GM12878 (cell line): ENCODE data around the gene TRAF3. TPM values are rescaled to one million over a fixed set of nuclear protein-coding genes. Genes with fewer than 3 reads are reported as not detected.

Source experiments
- ATAC-seq: fragments of 200-7000 bp; cut with Tn5 transposase; 3 replicates; pipeline ENCODE4 v1.9.1; 2020; ENCODE audit warnings: mild to moderate bottlenecking, moderate library complexity
- BruUV-seq: library from RNA; stranded (reverse); fragments of 400-500 nt; replicated peaks from 2 replicates; lab custom pipeline; 2021; lab: Mats Ljungman, UMichigan
- CTCF ChIA-PET: fragments of 300-600 bp; sonication (Branson Sonifier 250); formaldehyde crosslinking; extraction: SDS; loops from one replicate; lab custom pipeline; 2021; ENCODE audit warnings: inconsistent platforms; lab: Yijun Ruan, JAX
- POLR2A ChIA-PET: fragments of 350-600 bp; formaldehyde crosslinking; extraction: SDS; loops from one replicate; lab custom pipeline; 2021; ENCODE audit warnings: inconsistent platforms; lab: Charles Lee
- RAD21 ChIA-PET: fragments of 300-600 bp; sonication (Branson Sonifier 250); formaldehyde crosslinking; loops from one replicate; lab custom pipeline; 2023; ENCODE audit warnings: antibody characterized with exemption; ENCODE audit not compliant: unreplicated experiment; lab: Charles Lee
- SMC1A ChIA-PET: fragments of 300-600 bp; sonication (Branson Sonifier 250); formaldehyde crosslinking; loops from one replicate; lab custom pipeline; 2023; ENCODE audit not compliant: unreplicated experiment, uncharacterized antibody; lab: Charles Lee
- DNase-seq: peaks from one replicate; pipeline ENCODE4 v3.0.0-alpha.2; 2011; ENCODE audit warnings: low read depth, low spot score
- FAIRE-seq: peaks from 3 replicates; lab custom pipeline; 2011; peaks lifted over from hg19 to GRCh38; lab: Jason Lieb, UNC
- H2AFZ ChIP-seq: 2 replicates; pipeline ENCODE4 v1.6.0; 2011; ENCODE audit warnings: low read depth, low read length, control low read depth; ENCODE audit not compliant: control insufficient read depth
- H3K27ac ChIP-seq: 2 replicates; pipeline ENCODE4 v1.5.1; 2011; ENCODE audit warnings: control low read depth; ENCODE audit not compliant: control insufficient read depth, insufficient read depth
- H3K27me3 ChIP-seq, 2 experiments: replicated peaks in 1 of 2; 2 replicates each; pipeline versions ENCODE4 v1.6.0 to v1.6.1; 2011; ENCODE audit warnings: low read length in 1 of 2; ENCODE audit not compliant: control insufficient read depth in 2 of 2, insufficient read depth in 2 of 2
- H3K36me3 ChIP-seq, 2 experiments: 2 replicates each; pipeline ENCODE4 v1.5.1; 2011; ENCODE audit warnings: low read length in 1 of 2; ENCODE audit not compliant: control insufficient read depth in 2 of 2, insufficient read depth in 2 of 2
- H3K4me1 ChIP-seq: 2 replicates; pipeline ENCODE4 v1.6.1; 2011; ENCODE audit warnings: mild to moderate bottlenecking, low read length, moderate library complexity, mixed read lengths; ENCODE audit not compliant: control insufficient read depth, insufficient read depth
- H3K4me2 ChIP-seq: 2 replicates; pipeline ENCODE4 v1.6.0; 2011; ENCODE audit warnings: control low read depth; ENCODE audit not compliant: control insufficient read depth, insufficient read depth
- H3K4me3 ChIP-seq: fragments of 200-600 bp; sonication (generic); 2 replicates; pipeline ENCODE4 v1.5.1; 2016
- H3K79me2 ChIP-seq: 2 replicates; pipeline ENCODE4 v1.6.0; 2011; ENCODE audit warnings: low read length; ENCODE audit not compliant: control insufficient read depth, insufficient read depth
- H3K9ac ChIP-seq: 2 replicates; pipeline ENCODE4 v1.8.0; 2011; ENCODE audit warnings: low read length, control low read depth, mixed read lengths; ENCODE audit not compliant: control insufficient read depth, insufficient read depth
- H3K9me3 ChIP-seq: replicated peaks from 3 replicates; pipeline ENCODE4 v1.5.1; 2011; ENCODE audit warnings: mild to moderate bottlenecking, low read length; ENCODE audit not compliant: control insufficient read depth, insufficient read depth
- H4K20me1 ChIP-seq: 2 replicates; pipeline ENCODE4 v1.6.0; 2011; ENCODE audit not compliant: control insufficient read depth, insufficient read depth
- CREM ChIP-seq: IDR thresholded peaks from 2 replicates; pipeline ENCODE4 v1.6.1; 2014; ENCODE audit warnings: antibody characterized with exemption, low read depth
- E2F4 ChIP-seq: IDR thresholded peaks from 2 replicates; pipeline ENCODE4 v1.6.1; 2012; ENCODE audit warnings: low read depth, low read length, improper control_type of control experiment
- EZH2 ChIP-seq: IDR thresholded peaks from 2 replicates; pipeline ENCODE4 v1.6.1; 2012; ENCODE audit warnings: low read depth, mild to moderate bottlenecking, control low read depth, inconsistent platforms, low read length, borderline replicate concordance; ENCODE audit not compliant: control insufficient read depth
- JUND ChIP-seq: IDR thresholded peaks from 2 replicates; pipeline ENCODE4 v1.6.1; 2012; ENCODE audit warnings: low read depth, mild to moderate bottlenecking, low read length, improper control_type of control experiment, moderate library complexity
- KDM1A ChIP-seq: fragments of 200-600 bp; sonication (generic); IDR thresholded peaks from 2 replicates; pipeline ENCODE4 v1.6.1; 2016; ENCODE audit warnings: borderline replicate concordance
- KLF5 ChIP-seq: fragments of 450-650 bp; IDR thresholded peaks from 2 replicates; pipeline ENCODE4 v1.6.1; 2014; ENCODE audit warnings: mild to moderate bottlenecking; ENCODE audit not compliant: partially characterized antibody
- MTA3 ChIP-seq: IDR thresholded peaks from 2 replicates; pipeline ENCODE4 v1.6.1; 2012; ENCODE audit warnings: low read length, inconsistent platforms, borderline replicate concordance
- MYB ChIP-seq: fragments of 150-350 bp; IDR thresholded peaks from 2 replicates; pipeline ENCODE4 v1.6.1; 2014; ENCODE audit warnings: mild to moderate bottlenecking, low read depth, low read length, borderline replicate concordance
- NKRF ChIP-seq: fragments of 450-650 bp; conservative IDR thresholded peaks from 2 replicates; pipeline ENCODE4 v1.6.1; 2017; ENCODE audit warnings: mild to moderate bottlenecking, moderate library complexity
- POLR2A ChIP-seq: IDR thresholded peaks from 2 replicates; pipeline ENCODE4 v1.6.1; 2011; ENCODE audit warnings: low read depth, mild to moderate bottlenecking, low read length
- POU2F2 ChIP-seq: IDR thresholded peaks from 3 replicates; pipeline ENCODE4 v1.6.1; 2011; ENCODE audit warnings: low read depth, mild to moderate bottlenecking, low read length, borderline replicate concordance
- STAT1 ChIP-seq: fragments of 450-650 bp; conservative IDR thresholded peaks from 2 replicates; pipeline ENCODE4 v1.6.1; 2014; ENCODE audit warnings: antibody characterized with exemption, mild to moderate bottlenecking
- TAF1 ChIP-seq: IDR thresholded peaks from 2 replicates; pipeline ENCODE4 v1.6.1; 2011; ENCODE audit warnings: mild to moderate bottlenecking, low read depth, low read length, borderline replicate concordance
- TBL1XR1 ChIP-seq: IDR thresholded peaks from 2 replicates; pipeline ENCODE4 v1.6.1; 2012; ENCODE audit warnings: low read depth, low read length, improper control_type of control experiment
- ZBED1 ChIP-seq: IDR thresholded peaks from 2 replicates; pipeline ENCODE4 v1.6.1; 2016; ENCODE audit warnings: borderline replicate concordance
- ZNF274 ChIP-seq: IDR thresholded peaks from one replicate; pipeline ENCODE4 v1.8.0; 2011; ENCODE audit not compliant: insufficient read length, insufficient read depth
- WGBS: methylation state at CpG from one replicate; pipeline ENCODE4 v1.1.6; 2016; ENCODE audit warnings: low lambda C conversion rate; ENCODE audit not compliant: insufficient replicate concordance, insufficient coverage; ENCODE audit errors: missing lambda C conversion rate; 5-methylcytosine and 5-hydroxymethylcytosine counted together
- in situ Hi-C: fragments of 300-500 bp; cut with MboI; formaldehyde crosslinking; loops from 9 replicates; pipeline ENCODE4 v1.14.3; 2018; ENCODE audit warnings: mixed read lengths
- intact Hi-C: fragments of 100-400 bp; cut with micrococcal nuclease; formaldehyde crosslinking; loops from one replicate; pipeline ENCODE4 v1.14.2; 2022; ENCODE audit not compliant: unreplicated experiment
- polyA plus RNA-seq, 11 experiments: library from polyadenylated mRNA; depleted of rRNA in 4 of 11; unstranded in 6 of 11; stranded (reverse) in 5 of 11; fragments of >200 nt; fragmentation: Nextera tagmentation in 4 of 11; fragmentation: Illumina TruSeq in 1 of 11; extraction: Ambion mirVana in 4 of 11; extraction: Trizol in 1 of 11; gene quantifications; 1 replicate in 1 of 11; 2 replicates in 10 of 11; pipeline versions ENCODE4 v1.2.1 to v1.2.3, GENCODE V29; 2011 to 2016; ENCODE audit warnings: inconsistent platforms in 2 of 11, missing spikeins in 2 of 11, low read depth in 1 of 11
- total RNA-seq, 4 experiments: library from RNA; depleted of rRNA in 3 of 4; stranded (reverse); fragments of >200 nt in 3 of 4; fragmentation: Illumina TruSeq in 1 of 4; extraction: Trizol in 1 of 4; gene quantifications; 2 replicates each; pipeline versions ENCODE4 v1.2.1 to v1.2.3, GENCODE V29; 2013 to 2021

The TRAF3 gene
- total and polyA plus RNA-seq, 10 of the 15 experiments (the other 5 are each of a cell fraction or from before 2014, with no cell fraction given) = 3.0 to 70.1 (median 36.5) TPM

GRCh38 chr14:102940729-102941362 lies 163.6 kb downstream of the TRAF3 start:
- no TSS peak for BruUV-seq
- Histone ChIP-seq H3K79me2 (no peaks in the 10 kb centered on the region), H3K27me3 (no peaks in the 10 kb centered on the region), H3K9me3 (no peaks in the 10 kb centered on the region), H3K4me3 (no peak overlapping the region), H3K36me3 (peaks cover 4 to 12% of the 10 kb centered on the region in 2 experiments; a peak in 3 of 4 replicates), H3K27ac (no peak overlapping the region), H2AFZ (no peak overlapping the region), H3K4me2 (no peak overlapping the region), H3K4me1 (no peaks in the 10 kb centered on the region), H3K9ac (no peak overlapping the region), H4K20me1 (no peaks in the 10 kb centered on the region)
- ChIA-PET RAD21 (no interaction called here), SMC1A (no interaction called here), POLR2A (no interaction called here), CTCF (no interaction called here)
- TF ChIP-seq POLR2A (0 out of 2 replicates have a peak, but pooled peaks have one; percentile 30), MTA3 (no peak)
- in situ Hi-C loops = no loop called here
- no peak for ATAC-seq
- WGBS = 72% methylated on average over 19 of the region's 19 CpGs
- FAIRE-seq = no peak
- no peak for DNase-seq
- intact Hi-C loops = no loop called here

GRCh38 chr14:102941419-102942011 lies 164.3 kb downstream of the TRAF3 start:
- Histone ChIP-seq H4K20me1 (no peaks in the 10 kb centered on the region), H3K4me2 (no peak overlapping the region), H3K4me1 (peaks cover 4% of the 10 kb centered on the region), H3K9me3 (no peaks in the 10 kb centered on the region), H3K79me2 (no peaks in the 10 kb centered on the region), H3K9ac (no peak overlapping the region), H3K27me3 (no peaks in the 10 kb centered on the region), H3K36me3 (peaks cover 4 to 12% of the 10 kb centered on the region in 2 experiments; a peak in 3 of 4 replicates), H2AFZ (no peak overlapping the region), H3K4me3 (no peak overlapping the region), H3K27ac (no peak overlapping the region)
- 58% methylated on average over 10 of the region's 10 CpGs for WGBS
- DNase-seq (no peak), FAIRE-seq (no peak), ATAC-seq (no peak)
- BruUV-seq = no TSS peak
- ChIA-PET POLR2A (no interaction called here), SMC1A (no interaction called here), CTCF (no interaction called here), RAD21 (no interaction called here)
- intact Hi-C loops (no loop called here), in situ Hi-C loops (no loop called here)
- no peak for TF ChIP-seq MYB
- TF ChIP-seq ZNF274 = no peak
- TF ChIP-seq EZH2 = no peak
- TF ChIP-seq ZBED1 = no peak
- no peak for TF ChIP-seq NKRF
- no peak for TF ChIP-seq STAT1
- TF ChIP-seq TBL1XR1 = no peak
- no peak for TF ChIP-seq POU2F2
- no peak for TF ChIP-seq E2F4
- TF ChIP-seq JUND = no peak
- no peak for TF ChIP-seq KDM1A
- TF ChIP-seq CREM = no peak
- TF ChIP-seq KLF5 = no peak
- no peak for TF ChIP-seq TAF1
